ENCODE measurements around the gene SPTB. TPM values are rescaled to one million over a fixed set of nuclear protein-coding genes. Genes with fewer than 3 reads are reported as not detected.

Gene SPTB
- total and polyA plus RNA-seq, 2 donors: 0.76 to 6.8 TPM

GRCh38 chr14:64704743-64705380, 174.8 kb downstream of the SPTB start:
- Histone ChIP-seq H3K4me3 (ENCODE audit: low read depth, low read length) (peak overlapping the region; percentile 64), H3K36me3 (ENCODE audit: insufficient read depth) (no peaks in the 10 kb centered on the region), H3K27ac (ENCODE audit: low read depth) (peak overlapping the region; percentile 13), H3K4me1 (ENCODE audit: insufficient read depth) (no peaks in the 10 kb centered on the region)
- WGBS: under 1% methylated on average over 51 of the region's 51 CpGs
- DNase-seq (ENCODE audit: extremely low spot score): no peak

GRCh38 chr14:64704143-64704742, 175.5 kb downstream of the SPTB start, which contains the start of gene PLEKHG3:
Gene PLEKHG3, plus strand, starts transcription at chr14:64704424. Its CDS starts 23,208 bp downstream, at chr14:64727632.
- peak within 1 kb of the TSS; percentile 64 for H3K4me3 ChIP-seq (ENCODE audit: low read depth, low read length)
- DNase-seq (ENCODE audit: extremely low spot score): no peak
- peak within 1 kb of the TSS; percentile 46 for H3K27ac ChIP-seq (ENCODE audit: low read depth)
- WGBS: under 1% methylated on average over 69 of the region's 69 CpGs
- no peaks in the 10 kb centered on the region for H3K36me3 ChIP-seq (ENCODE audit: insufficient read depth)
- H3K4me1 ChIP-seq (ENCODE audit: insufficient read depth): no peaks in the 10 kb centered on the region

DNA sequence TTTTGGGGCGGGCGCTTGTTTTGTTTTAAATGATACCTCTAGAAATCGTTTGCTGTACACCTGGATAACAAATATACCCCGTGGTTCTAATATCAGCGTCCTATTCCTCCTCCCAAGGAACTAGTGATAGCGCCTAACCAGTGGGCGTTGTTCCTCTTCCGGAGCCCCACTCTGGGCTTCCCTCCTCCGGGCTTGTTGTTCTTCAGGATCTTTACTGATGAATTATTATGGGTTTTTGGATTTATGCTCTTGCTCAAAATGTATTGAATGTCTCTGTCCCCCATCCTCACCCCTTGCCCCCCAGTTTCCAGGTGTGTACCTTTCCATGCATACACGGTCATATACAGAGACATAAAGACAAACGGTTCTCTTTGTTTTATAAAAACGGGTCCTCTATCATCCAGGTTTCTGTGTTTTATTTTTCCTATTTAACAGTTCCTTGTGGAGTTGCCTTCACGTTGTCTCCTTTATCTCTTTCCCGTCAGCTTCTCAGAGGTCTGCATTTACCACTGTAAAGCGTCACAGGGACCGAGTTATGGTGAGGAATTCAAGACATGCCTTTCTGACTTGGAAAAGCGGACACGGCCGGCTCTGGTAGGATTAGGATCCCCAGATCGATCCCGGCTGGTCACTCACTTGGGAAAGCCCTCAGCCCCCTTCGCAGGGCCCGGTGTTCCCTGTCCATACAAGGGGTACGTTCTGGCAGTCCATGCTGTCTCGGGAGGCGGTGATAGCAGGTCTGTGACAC, 176.1 kb downstream of the SPTB start:
- H3K4me1 ChIP-seq (ENCODE audit: insufficient read depth): no peaks in the 10 kb centered on the region
- DNase-seq (ENCODE audit: extremely low spot score): no peak
- 25% methylated on average over 26 of the region's 26 CpGs for WGBS
- H3K36me3 ChIP-seq (ENCODE audit: insufficient read depth): no peaks in the 10 kb centered on the region
- H3K4me3 ChIP-seq (ENCODE audit: low read depth, low read length): peak overlapping the region; percentile 64
- H3K27ac ChIP-seq (ENCODE audit: low read depth): peak overlapping the region; percentile 46

GRCh38 chr14:64702493-64703394, 177.0 kb downstream of the SPTB start:
- Histone ChIP-seq H3K27ac (ENCODE audit: low read depth) (no peak overlapping the region), H3K4me3 (ENCODE audit: low read depth, low read length) (no peak overlapping the region), H3K36me3 (ENCODE audit: insufficient read depth) (no peaks in the 10 kb centered on the region), H3K4me1 (ENCODE audit: insufficient read depth) (no peaks in the 10 kb centered on the region)
- no peak for DNase-seq (ENCODE audit: extremely low spot score)
- WGBS: 74% methylated on average over 25 of the region's 25 CpGs

- Histone ChIP-seq H3K27ac (ENCODE audit: low read depth) (no peak overlapping the region), H3K36me3 (ENCODE audit: insufficient read depth) (no peaks in the 10 kb centered on the region), H3K4me1 (ENCODE audit: insufficient read depth) (no peaks in the 10 kb centered on the region), H3K4me3 (ENCODE audit: low read depth, low read length) (no peak overlapping the region)
- WGBS: 84% methylated on average over 1 of the region's 1 CpG
- DNase-seq (ENCODE audit: extremely low spot score): no peak
Observed at GRCh38 chr14:64701660-64702059, 178.0 kb downstream of the SPTB start.

- H3K27ac ChIP-seq (ENCODE audit: low read depth): no peak overlapping the region
- no peaks in the 10 kb centered on the region for H3K4me1 ChIP-seq (ENCODE audit: insufficient read depth)
- H3K4me3 ChIP-seq (ENCODE audit: low read depth, low read length): no peak overlapping the region
- no peaks in the 10 kb centered on the region for H3K36me3 ChIP-seq (ENCODE audit: insufficient read depth)
- no peak for DNase-seq (ENCODE audit: extremely low spot score)
- WGBS: 95% methylated on average over 4 of the region's 4 CpGs
Observed at GRCh38 chr14:64700894-64701293, 178.8 kb downstream of the SPTB start.

DNA sequence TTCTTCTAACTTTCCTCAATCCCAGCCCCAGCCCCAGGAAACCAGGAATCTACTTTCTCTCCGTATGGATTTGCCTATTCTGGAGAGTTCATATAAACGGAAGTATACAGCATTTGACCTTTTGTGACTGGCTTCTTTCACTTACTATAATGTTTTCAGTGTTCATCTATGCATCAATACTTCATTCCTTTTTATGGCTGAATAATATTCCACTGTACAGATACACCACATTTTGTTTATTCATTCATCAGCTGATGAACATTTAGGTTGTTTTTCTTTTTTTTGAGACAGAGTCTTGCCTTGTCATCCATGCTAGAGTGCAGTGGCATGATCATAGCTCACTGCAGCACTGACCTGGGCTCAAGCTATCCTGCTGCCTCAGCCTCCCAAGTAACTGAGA, 179.4 kb downstream of the SPTB start:
- Histone ChIP-seq H3K36me3 (ENCODE audit: insufficient read depth) (no peaks in the 10 kb centered on the region), H3K4me3 (ENCODE audit: low read depth, low read length) (no peak overlapping the region), H3K4me1 (ENCODE audit: insufficient read depth) (no peaks in the 10 kb centered on the region), H3K27ac (ENCODE audit: low read depth) (no peak overlapping the region)
- 77% methylated on average over 2 of the region's 2 CpGs for WGBS
- no peak for DNase-seq (ENCODE audit: extremely low spot score)

- no peak overlapping the region for H3K4me3 ChIP-seq (ENCODE audit: low read depth, low read length)
- WGBS: 62% methylated on average over 7 of the region's 7 CpGs
- H3K36me3 ChIP-seq (ENCODE audit: insufficient read depth): no peaks in the 10 kb centered on the region
- H3K27ac ChIP-seq (ENCODE audit: low read depth): no peak overlapping the region
- H3K4me1 ChIP-seq (ENCODE audit: insufficient read depth): no peaks in the 10 kb centered on the region
- no peak for DNase-seq (ENCODE audit: extremely low spot score)
Observed at GRCh38 chr14:64698903-64699302, 180.8 kb downstream of the SPTB start.

DNA sequence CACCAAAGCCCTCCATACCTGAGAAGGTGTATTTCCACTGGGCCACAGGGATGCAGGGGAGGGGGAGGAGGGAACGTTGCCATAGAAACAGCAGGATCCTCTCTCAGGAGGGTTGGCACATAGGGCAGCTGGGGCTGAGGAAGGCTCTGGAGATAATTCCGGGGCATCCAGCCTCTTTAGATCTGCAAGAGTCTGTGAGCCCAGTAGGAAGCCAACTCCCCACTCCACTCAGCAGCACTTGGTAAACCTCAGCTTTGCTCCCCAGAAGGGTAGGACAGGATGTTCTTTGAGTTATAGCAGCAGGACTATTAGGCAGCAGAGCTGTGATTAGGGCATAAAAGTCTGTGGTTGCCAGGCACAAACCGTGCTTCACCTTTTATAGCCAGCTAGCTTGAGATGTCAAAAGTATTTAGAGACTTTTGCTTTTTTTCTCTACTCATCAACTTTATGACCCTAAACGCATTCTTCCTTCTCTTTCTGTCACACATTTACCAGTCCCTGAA, 183.3 kb downstream of the SPTB start:
- no peaks in the 10 kb centered on the region for H3K4me1 ChIP-seq (ENCODE audit: insufficient read depth)
- no peak for DNase-seq (ENCODE audit: extremely low spot score)
- H3K27ac ChIP-seq (ENCODE audit: low read depth): no peak overlapping the region
- H3K4me3 ChIP-seq (ENCODE audit: low read depth, low read length): no peak overlapping the region
- H3K36me3 ChIP-seq (ENCODE audit: insufficient read depth): no peaks in the 10 kb centered on the region
- 50% methylated on average over 4 of the region's 4 CpGs for WGBS

Small RNAs within 50 kb of the gene (small RNA-seq; reads per million reads assigned to genes)
- gene RPPH1-2P: not detected

Other genes with a start within 250 kb of the SPTB start
- 30.6 TPM for gene PLEKHG3, start 175.5 kb downstream of the SPTB start, total RNA-seq
- gene PLEKHG3, start 175.5 kb downstream of the SPTB start, polyA plus RNA-seq: 74.5 TPM
- 75.5 TPM for gene CHURC1, start 34.5 kb upstream of the SPTB start, total RNA-seq
- gene CHURC1, start 34.5 kb upstream of the SPTB start, polyA plus RNA-seq: 69.6 TPM
- gene GPX2, start 62.8 kb upstream of the SPTB start, total RNA-seq: 21.0 TPM
- gene GPX2, start 62.8 kb upstream of the SPTB start, polyA plus RNA-seq: 191 TPM
- 11.4 TPM for gene RAB15, start 92.4 kb upstream of the SPTB start, total RNA-seq
- gene RAB15, start 92.4 kb upstream of the SPTB start, polyA plus RNA-seq: 10.4 TPM
- 13.0 TPM for gene FNTB, start 107.0 kb upstream of the SPTB start, total RNA-seq
- gene FNTB, start 107.0 kb upstream of the SPTB start, polyA plus RNA-seq: 12.8 TPM
- gene MAX, start 222.6 kb upstream of the SPTB start, total RNA-seq: 37.3 TPM
- gene MAX, start 222.6 kb upstream of the SPTB start, polyA plus RNA-seq: 58.4 TPM

Measured in urinary bladder (tissue), 4 donors.